HG02678 (cell line): ENCODE results near the gene SCLY.
"Not testable (repeated sequence)": the region's sequence is repeated elsewhere in the genome, so short reads cannot be mapped to it uniquely, and the experiment has no call there.

Experiments used
- ATAC-seq: cut with Tn5 transposase; IDR thresholded peaks from one replicate; pipeline ENCODE4 v1.9.1; 2021; ENCODE audit warnings: mild to moderate bottlenecking, moderate library complexity; ENCODE audit not compliant: unreplicated experiment

Gene SCLY

GRCh38 chr2:238106698-238107524 is 46.1 kb downstream of the SCLY start:
- ATAC-seq = peak; percentile 16

GRCh38 chr2:238107525-238108422 is 47.0 kb downstream of the SCLY start:
- peak; percentile 65 for ATAC-seq

- ATAC-seq = peak; percentile 76
Observed at GRCh38 chr2:238108423-238109183, 47.8 kb downstream of the SCLY start.

GRCh38 chr2:238113611-238114010 is 52.8 kb downstream of the SCLY start:
- ATAC-seq = no peak

DNA sequence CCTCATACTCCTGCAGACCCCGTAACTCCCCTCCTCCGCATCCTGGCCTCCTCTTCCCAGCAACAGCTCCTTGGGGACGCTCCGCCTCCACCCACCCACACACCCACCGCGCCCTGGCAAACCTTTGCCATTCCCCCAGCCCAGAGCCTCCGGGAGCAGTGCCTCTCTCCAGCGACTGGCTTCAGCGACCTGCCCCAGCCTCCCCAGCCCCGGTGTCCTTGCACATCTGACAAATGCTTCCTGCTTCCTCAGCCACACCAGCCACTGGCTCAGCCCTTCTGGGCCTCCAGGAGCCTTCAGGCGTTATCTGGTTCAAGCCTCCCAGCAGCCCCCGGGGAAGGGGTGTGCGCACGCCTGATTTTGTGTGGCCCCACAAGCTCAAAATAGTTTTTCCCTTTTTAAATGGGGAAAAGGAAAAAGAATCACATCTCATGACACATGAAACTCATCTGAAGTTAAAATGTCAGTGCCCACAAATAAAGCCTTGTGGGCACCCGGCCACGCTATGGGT is 53.6 kb downstream of the SCLY start:
- no peak for ATAC-seq

GRCh38 chr2:238114851-238115660 is 54.3 kb downstream of the SCLY start:
- ATAC-seq = no peak

DNA sequence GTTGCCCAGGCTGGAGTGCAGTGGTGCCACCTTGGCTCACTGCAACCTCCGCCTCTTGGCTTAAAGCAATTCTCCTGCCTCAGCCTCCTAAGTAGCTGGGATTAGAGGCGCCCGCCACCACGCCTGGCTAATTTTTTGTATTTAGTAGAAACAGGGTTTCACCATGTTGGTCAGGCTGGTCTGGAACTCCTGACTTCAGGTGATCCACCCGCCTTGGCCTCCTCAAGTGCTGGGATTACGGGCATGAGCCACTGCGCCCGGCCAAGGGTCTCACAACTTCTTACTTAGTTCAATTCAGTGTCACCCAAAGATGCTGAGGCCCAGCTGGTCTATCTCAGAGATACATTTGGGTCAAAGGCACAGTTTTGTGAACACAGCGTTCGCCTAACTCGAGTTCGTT is 54.9 kb downstream of the SCLY start:
- not testable (repeated sequence) for ATAC-seq

- ATAC-seq = no peak
Observed at GRCh38 chr2:238116298-238117198, 55.7 kb downstream of the SCLY start.

DNA sequence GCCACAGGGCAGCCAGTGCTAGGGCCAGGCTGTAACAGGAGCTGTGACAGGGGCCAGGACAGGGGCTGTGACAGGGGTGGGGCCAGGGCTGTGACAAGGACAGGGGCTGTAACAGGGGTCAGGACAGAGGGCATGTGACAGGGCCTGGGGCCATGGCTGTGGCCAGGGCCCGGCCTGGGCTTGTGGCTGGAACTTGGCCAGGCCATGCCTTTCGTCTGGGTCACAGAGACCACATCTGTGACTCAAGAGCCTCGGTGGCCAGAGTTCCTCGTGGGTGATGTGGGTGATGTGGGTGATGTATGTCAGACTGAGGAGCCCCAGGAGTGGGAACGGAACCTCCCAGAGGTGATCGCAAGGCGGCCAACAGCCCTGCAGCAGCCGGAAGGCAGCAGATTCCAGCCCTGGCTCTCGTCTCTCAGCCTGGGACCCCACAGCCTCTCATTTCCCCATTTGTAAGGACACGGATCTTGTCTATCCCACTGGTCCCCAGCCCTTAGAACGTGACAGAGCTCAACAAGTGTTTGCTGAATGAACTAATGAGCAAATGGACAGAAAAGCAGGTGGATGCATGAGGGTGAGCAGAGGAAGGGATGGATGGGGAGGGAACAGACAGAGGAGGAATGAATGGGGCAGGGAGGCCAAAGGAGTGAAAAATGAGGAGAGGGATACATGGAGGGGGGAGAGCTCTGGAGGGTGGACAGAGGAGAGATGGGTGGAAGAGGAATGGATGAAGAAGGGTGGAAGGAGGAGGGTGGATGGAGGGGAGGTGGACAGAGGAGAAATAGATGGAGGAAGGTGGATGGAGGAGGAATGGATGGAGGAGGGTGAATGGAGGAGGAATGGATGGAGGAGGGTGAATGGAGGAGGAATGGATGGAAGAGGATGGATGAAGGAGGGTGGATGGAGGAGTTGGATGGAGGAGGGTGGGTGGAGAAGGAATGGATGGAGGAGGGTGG is 56.7 kb downstream of the SCLY start:
- no peak for ATAC-seq

DNA sequence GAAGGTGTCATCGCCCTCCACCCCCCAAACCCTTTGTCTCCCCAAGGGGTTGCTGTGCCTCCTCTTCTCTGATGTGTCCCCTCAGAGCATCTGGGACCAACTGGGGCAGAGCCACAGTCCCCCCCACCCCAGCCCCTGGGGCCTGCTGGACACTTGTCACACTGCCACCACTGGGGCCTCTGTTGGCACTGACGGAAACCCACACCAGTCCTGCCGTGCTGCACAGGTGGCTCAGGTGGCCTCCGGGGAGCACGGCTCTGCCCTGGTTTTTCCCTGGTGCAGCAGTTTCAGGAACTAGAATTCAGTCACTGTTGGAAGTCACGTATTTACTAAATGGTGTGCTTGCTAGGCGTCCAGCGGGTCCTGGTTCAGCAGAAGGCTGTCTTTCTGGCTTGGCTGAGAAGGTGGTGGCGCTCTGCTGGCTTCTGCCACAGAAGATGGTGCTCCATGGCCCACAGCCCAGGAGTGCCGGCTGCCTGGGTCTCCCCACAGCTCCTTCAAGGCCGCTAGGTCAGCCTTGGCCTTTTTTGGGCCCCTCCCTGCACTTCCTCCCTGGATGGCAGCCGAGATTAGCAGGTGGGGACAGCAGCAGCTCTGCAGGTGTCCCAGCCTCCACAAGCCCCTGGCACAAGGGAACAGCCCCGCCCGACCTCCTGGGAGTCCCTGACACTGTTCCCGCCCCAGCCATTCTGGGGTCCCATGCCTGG is 59.1 kb downstream of the SCLY start:
- no peak for ATAC-seq

DNA sequence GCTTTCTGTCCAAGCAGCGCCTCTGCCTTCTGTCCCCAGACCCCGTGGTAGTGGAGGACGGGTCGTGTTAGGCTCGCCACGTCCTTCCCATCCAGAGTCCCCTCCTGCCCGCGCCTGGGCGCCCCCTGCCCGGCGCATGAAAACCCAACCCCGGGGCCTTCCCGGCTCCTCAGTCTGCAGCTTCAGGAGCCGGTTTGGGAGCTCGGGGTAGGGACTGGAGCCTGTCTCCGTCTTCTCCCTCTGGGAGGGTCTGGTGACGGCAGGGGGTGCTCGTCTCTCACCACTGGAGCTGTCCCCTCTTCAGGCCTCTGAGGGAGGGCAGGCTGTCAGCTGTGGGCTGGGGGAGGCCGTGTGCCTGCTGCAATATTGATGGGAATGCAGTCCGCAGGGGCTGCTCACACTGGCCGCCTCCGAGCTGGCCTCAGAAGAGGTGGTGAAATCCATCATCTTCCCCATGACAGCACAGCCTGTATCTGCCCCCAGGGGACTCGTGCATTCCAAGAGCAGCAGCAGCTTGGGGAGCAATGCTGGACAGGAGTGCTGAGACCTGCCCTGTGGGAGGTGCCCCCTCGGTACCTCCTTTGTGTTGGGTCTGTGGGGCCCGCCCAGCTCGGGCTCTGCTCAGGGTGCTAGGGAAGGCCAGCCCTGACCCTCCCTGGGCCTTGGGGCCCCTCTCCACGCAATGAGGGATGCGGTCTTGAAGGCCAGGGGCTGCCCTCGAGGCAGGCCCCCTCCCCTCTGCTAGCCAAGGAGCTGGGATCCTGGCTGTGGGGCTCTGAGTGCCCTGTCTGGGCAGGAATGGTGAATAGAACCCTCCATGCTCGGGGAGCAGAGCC is 59.9 kb downstream of the SCLY start:
- no peak for ATAC-seq

- ATAC-seq = no peak
Observed at GRCh38 chr2:238121511-238122286, 60.9 kb downstream of the SCLY start.

DNA sequence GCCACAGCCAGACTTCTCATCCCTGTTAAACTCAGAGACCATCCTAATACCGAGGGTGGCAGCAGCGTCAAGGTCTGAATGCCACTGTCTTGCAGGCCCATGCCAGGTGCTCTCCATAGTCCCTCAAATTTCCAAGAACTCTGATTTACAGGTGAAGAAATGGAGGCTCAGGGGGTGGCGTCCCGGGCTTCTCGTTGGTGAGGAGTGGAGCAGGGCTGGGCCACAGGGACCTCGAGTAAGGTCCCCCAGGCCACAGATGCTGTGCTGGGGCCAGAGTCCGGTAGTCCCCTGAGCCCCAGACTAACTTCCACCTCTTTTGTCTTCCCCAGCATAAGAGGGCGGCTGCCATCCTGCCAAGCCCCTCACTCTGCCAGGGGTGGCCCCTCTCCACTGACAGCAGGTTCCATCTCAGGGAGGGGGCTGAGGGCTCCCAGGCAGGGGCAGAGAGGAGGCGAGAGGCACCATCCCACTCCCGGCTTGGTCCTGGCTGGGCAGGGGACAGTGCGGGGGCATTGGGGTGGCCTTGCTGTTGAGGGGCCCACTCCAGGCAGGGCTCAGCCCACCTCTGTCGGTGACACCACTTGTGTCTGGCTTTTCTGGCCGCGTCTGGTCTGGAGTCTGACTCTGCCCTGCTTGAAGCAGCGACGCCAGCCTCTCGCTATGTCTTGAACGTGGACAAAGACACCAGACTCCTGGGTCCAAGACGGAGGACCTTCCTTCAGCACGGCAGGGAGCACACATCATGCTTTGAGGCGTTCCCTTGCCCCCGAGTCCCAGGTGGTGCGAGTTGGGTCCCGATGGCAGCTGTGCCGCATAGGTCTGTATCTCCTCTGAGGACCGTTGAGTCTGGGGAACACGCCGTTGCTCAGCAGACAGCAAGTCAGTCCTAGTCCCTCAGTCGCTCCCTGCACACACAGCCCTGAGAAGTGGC is 61.8 kb downstream of the SCLY start:
- no peak for ATAC-seq

GRCh38 chr2:238123218-238123971 is 62.6 kb downstream of the SCLY start:
- no peak for ATAC-seq
